Naive thymus-derived CD8-positive, alpha-beta T cell (primary cell): ENCODE results near the gene COL5A2. TPM values are rescaled to one million over a fixed set of nuclear protein-coding genes. Genes with fewer than 3 reads are reported as not detected.

Experiments
- ATAC-seq, 2 donors: fragments of 150-1000 bp; cut with Tn5 transposase in 1 of 2; sonication (Bioruptor Pico), chemical (Tn5 transposase) in 1 of 2; 1 replicate in 1 of 2; 2 replicates in 1 of 2; pipeline ENCODE4 v1.10.0; 2021; ENCODE audit warnings: mild to moderate bottlenecking in 2 of 2, moderate library complexity in 2 of 2
- POLR2A ChIA-PET: fragments of 350-600 bp; sonication (Branson Sonifier 250); formaldehyde crosslinking; loops from one replicate; lab custom pipeline; 2021; ENCODE audit warnings: antibody characterized with exemption; lab: Charles Lee
- DNase-seq, 10 donors: peaks; one replicate each; pipeline versions ENCODE4 v3.0.0 to v3.0.0-alpha.2; 2020 to 2022
- H3K27ac Mint-ChIP-seq, 10 donors: one replicate each; pipeline ENCODE4 v1.8.0; 2020 to 2022; ENCODE audit warnings: mild to moderate bottlenecking in 10 of 10, mixed read lengths in 10 of 10, moderate library complexity in 4 of 10, inconsistent platforms in 1 of 10
- H3K27me3 Mint-ChIP-seq, 5 donors: one replicate each; pipeline ENCODE4 v1.8.0; 2021 to 2022; ENCODE audit warnings: mixed read lengths in 5 of 5
- H3K36me3 Mint-ChIP-seq, 3 donors: one replicate each; pipeline ENCODE4 v1.8.0; 2020 to 2022; ENCODE audit warnings: mixed read lengths in 3 of 3, mild to moderate bottlenecking in 2 of 3, inconsistent platforms in 1 of 3
- H3K4me1 Mint-ChIP-seq, 4 donors: one replicate each; pipeline ENCODE4 v1.8.0; 2021 to 2022; ENCODE audit warnings: mixed read lengths in 4 of 4
- H3K4me3 Mint-ChIP-seq, 10 donors: one replicate each; pipeline ENCODE4 v1.8.0; 2020 to 2022; ENCODE audit warnings: mild to moderate bottlenecking in 10 of 10, mixed read lengths in 10 of 10, moderate library complexity in 6 of 10, inconsistent platforms in 1 of 10
- H3K9me3 Mint-ChIP-seq, 9 donors: one replicate each; pipeline ENCODE4 v1.8.0; 2020 to 2022; ENCODE audit warnings: mixed read lengths in 9 of 9, mild to moderate bottlenecking in 3 of 9, inconsistent platforms in 1 of 9, moderate library complexity in 1 of 9
- microRNA-seq: library from miRNA; unstranded; fragments of <30 nt; microRNA quantifications from one replicate; pipeline ENCODE4 v1.2.0, GENCODE V29; 2022; ENCODE audit warnings: borderline microRNAs expressed
- polyA plus RNA-seq, 3 donors: library from polyadenylated mRNA; unstranded; fragments of 300-500 nt; fragmentation: Illumina TruSeq; gene quantifications; one replicate each; pipeline ENCODE4 v1.2.3, GENCODE V29; 2021
- total RNA-seq, 8 experiments: library from RNA in 2 of 8; stranded (reverse) in 2 of 8; gene quantifications; one replicate each; pipeline ENCODE4 v1.2.3 and lab custom pipeline; 2021 to 2026

The COL5A2 gene
- total and polyA plus RNA-seq, 5 experiments from 2014 or later, result 0.10 to 2.1 (median 0.98) TPM; not detected in 1

DNA sequence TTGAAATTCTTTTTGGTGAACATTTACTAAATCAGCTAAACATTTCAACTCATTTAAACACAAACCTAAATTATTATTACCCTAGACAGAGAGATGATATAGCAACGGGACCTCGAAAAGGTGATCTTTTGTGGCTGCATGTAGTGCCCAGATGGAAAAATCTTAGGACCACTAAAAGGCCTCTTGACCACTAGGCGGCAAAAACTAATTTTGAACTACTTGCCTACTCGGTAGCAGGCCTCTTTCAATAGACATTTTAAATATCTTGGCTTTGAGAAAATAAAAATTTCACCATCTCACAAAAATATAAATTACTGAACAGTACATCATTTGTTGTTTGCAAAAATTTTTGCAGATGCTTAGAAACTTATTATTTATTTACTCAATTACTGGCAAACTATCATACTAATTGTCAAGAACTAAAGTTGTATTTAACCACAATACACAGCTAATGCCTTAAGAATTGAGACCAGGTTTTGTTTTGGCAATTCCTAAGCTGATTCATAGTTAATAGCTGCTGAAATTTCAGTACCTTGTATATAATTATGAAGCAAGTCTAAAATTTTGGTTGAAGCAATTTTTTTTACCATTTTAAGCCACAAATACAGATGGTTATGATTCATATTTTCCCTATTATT, 196.0 kb downstream of the COL5A2 start:
- Mint-ChIP-seq H3K27ac (no peak overlapping the region), H3K36me3 (no peaks in the 10 kb centered on the region)
- POLR2A ChIA-PET, result no interaction called here

More for the DNA sequence above, 196.0 kb downstream of the COL5A2 start:
- no peak for DNase-seq
- H3K4me3 Mint-ChIP-seq, result no peak overlapping the region
- peaks cover 0 to 3% (median 0%) of the 10 kb centered on the region in 5 donors for H3K27me3 Mint-ChIP-seq
- H3K9me3 Mint-ChIP-seq, result no peaks in the 10 kb centered on the region
- no peaks in the 10 kb centered on the region for H3K4me1 Mint-ChIP-seq
- ATAC-seq, result no peak

Small RNA genes lying within 50 kb of the gene (microRNA-seq; reads per million reads assigned to microRNA genes)
- gene MIR3129 (1.0 reads per million), gene MIR3606 (not detected)

Other genes with a start within 250 kb of the COL5A2 start
- not detected for gene COL3A1, start 205.4 kb downstream of the COL5A2 start, total RNA-seq
- not detected for gene COL3A1, start 205.4 kb downstream of the COL5A2 start, polyA plus RNA-seq